ENCODE data around the gene SEMA3F. TPM values are rescaled to one million over a fixed set of nuclear protein-coding genes. Genes with fewer than 3 reads are reported as not detected.

SEMA3F gene
- total RNA-seq, 2 experiments from 2014 or later: 0.15 TPM; not detected in 1

DNA sequence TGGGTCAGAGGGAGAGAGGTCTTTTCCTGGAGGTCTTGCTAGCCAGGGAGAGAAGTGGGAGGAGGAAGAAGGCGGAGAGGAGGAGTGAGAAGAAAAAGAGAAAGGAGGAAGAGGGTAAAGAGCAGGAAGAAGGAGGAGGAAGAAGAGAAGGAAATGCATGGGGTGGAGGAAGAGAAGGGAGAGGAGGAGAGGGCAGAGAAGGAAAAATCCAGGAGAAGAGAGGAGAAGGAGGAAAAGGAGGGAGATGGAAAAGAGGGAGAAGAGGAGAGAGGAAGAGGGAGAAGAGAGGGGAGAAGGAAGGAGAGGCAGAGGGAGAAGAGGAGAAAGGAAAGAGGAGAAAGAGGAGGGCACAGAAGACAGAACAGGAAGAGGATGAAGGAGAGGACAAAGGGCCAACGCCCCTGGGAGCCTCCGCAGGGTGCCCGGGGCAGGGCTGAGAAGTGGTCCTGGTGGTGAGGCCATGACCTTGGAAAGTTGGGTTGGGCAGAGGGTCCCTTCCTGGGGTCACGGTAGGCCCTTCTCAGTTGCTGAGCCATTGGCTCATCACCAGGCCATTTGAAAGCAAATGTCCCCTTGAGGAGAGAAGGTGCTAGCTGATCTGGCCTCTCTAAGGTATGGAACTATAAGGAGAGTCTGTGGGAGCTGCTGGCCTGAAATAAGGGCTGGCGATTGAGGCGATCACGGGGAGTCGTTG lies 1.2 kb upstream of the SEMA3F start:
- Mint-ChIP-seq H3K4me1 (peaks cover 10% of the 10 kb centered on the region), H3K4me3 (peak overlapping the region; percentile 67), H3K27ac (no peak overlapping the region), H3K36me3 (ENCODE audit: low read depth) (no peaks in the 10 kb centered on the region), H3K9me3 (no peaks in the 10 kb centered on the region), H3K27me3 (peaks cover 42% of the 10 kb centered on the region)
- no peak for DNase-seq
- POLR2A ChIA-PET: no interaction called here
- CTCF ChIA-PET: no interaction called here

DNA sequence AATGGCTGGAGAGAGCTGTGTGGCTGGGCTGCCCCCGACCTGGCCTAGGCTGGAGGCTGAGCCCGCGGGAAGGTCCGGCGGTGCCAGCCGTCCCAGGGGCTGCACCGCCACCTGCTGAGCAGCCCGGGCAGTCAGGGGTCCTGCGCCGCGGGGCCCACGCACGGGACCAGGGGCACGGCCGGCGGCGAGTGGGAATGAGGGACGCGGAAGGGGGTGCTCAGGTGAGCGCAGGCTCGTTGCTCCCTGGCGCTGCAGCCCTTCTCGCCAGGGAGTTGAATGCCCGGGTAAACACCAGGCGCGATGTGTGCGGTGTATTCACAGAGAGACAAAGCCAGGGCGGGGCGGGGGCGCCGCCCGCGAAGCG lies 666 bp upstream of the SEMA3F start:
- POLR2A ChIA-PET: no interaction called here
- Mint-ChIP-seq H3K27me3 (peaks cover 42% of the 10 kb centered on the region), H3K9me3 (no peaks in the 10 kb centered on the region), H3K27ac (no peak overlapping the region), H3K4me3 (peak overlapping the region; percentile 67), H3K36me3 (ENCODE audit: low read depth) (no peaks in the 10 kb centered on the region), H3K4me1 (peaks cover 10% of the 10 kb centered on the region)
- no peak for DNase-seq
- CTCF ChIA-PET: no interaction called here

DNA sequence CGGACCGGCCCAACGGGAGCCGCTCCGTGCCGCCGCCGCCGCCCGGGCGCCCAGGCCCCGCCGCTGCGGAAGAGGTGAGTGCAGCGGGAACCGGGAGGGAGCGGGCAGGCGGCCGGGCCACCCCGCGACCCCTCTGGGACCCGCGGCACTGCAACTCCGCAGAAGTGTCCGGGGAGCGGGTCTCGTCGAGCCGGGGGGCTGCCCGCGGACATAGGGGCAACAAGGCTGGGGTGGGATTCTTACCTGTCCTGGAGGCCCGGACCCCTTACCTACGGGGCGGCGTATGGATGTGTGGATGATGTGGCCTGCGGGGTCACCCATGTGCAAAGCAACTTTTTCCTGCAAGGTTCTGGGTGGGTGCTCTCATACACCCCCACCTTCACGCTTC lies 361 bp downstream of the SEMA3F start:
- Mint-ChIP-seq H3K9me3 (no peaks in the 10 kb centered on the region), H3K27me3 (peaks cover 42% of the 10 kb centered on the region), H3K4me1 (peaks cover 10% of the 10 kb centered on the region), H3K36me3 (ENCODE audit: low read depth) (no peaks in the 10 kb centered on the region), H3K27ac (no peak overlapping the region), H3K4me3 (peak overlapping the region; percentile 44)
- ChIA-PET POLR2A (interaction anchor here (0.9 kb wide), 1 partner anchor 10 kb away, joined by 3 read pairs; no protein-coding TSS in a partner anchor), CTCF (no interaction called here)
- no peak for DNase-seq

DNA sequence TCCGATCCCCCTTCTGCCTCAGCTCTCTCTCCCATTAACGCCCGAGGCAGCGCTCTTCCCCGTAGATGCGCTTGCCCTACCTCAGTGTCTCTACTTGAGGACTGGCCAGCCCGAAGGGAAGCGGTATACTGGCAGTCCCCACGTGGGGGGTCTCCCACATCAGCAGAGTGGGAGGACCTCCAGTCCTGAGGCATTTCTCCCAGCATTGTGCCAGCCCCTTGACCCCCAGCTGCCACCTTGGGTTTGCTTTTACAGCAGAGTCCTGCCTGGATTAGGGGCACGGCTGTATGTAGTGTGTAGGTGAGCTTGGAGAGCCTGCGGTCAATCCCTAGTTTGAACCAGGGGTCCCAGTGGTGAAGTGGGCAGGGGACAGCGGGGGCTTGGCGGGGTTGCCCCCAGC lies 767 bp downstream of the SEMA3F start:
- Mint-ChIP-seq H3K9me3 (no peaks in the 10 kb centered on the region), H3K4me1 (peaks cover 10% of the 10 kb centered on the region), H3K27me3 (peaks cover 42% of the 10 kb centered on the region), H3K27ac (no peak overlapping the region), H3K36me3 (ENCODE audit: low read depth) (no peaks in the 10 kb centered on the region), H3K4me3 (peak overlapping the region; percentile 44)
- CTCF ChIA-PET: interaction anchor here (0.8 kb wide), 1 partner anchor 37 kb away, joined by 3 read pairs; no protein-coding TSS in a partner anchor
- POLR2A ChIA-PET: interaction anchor here (0.9 kb wide), 1 partner anchor 10 kb away, joined by 3 read pairs; no protein-coding TSS in a partner anchor
- DNase-seq: no peak

DNA sequence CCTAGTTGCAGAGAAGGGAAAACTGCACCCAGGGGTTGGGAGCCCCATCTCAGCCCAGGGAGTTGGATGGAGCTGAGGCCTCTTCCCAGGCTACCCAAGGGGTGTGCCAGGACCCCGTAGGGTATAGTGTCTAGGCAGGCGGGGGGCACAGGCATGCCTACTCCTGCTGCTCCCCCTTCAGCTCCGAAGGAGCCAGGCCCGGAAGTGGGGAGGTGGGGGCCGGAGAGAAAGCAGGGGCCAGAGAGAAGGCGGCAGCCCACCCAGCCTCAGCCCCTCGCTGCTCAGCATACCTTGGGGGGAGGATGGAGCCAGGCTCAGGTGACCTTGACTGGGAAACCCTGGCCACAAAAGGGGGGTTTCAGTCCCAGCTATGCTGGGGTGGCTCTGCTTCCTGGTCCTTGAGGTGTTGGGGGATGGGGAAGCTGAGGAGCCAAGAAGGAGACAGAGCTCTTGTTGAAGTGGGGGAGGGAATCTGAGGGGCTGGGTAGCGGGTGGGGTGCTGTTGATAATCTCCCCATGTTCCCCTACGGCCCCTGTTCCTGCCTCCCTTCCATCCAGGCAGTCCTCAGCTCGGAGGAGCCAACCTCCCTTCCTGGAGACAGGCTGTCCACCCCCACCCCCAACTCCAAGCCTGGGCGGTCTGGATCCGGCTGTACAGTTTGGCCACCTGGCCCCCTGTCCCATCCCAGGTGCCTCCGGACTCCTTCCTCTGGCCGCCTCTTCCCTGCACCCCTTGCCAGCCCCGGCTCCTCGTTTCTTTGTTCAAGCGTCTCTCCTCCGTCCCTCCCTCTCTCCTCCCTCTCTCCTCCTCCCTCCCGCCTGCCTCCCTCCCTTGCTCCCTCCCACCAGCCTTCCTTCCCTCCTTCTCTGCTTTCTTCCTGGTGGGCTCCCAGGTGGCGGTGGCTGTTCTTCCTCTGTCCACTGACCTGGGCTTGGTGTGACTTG lies 1.7 kb downstream of the SEMA3F start:
- H3K4me1 Mint-ChIP-seq: peaks cover 10% of the 10 kb centered on the region
- H3K36me3 Mint-ChIP-seq (ENCODE audit: low read depth): no peaks in the 10 kb centered on the region
- no peak overlapping the region for H3K4me3 Mint-ChIP-seq
- peaks cover 42% of the 10 kb centered on the region for H3K27me3 Mint-ChIP-seq
- POLR2A ChIA-PET: interaction anchor here (0.6 kb wide), 1 partner anchor 8 kb away, joined by 3 read pairs; no protein-coding TSS in a partner anchor
- H3K27ac Mint-ChIP-seq: no peak overlapping the region
- DNase-seq: no peak
- no peaks in the 10 kb centered on the region for H3K9me3 Mint-ChIP-seq
- CTCF ChIA-PET: interaction anchor here (0.7 to 1.1 kb wide), 3 partner anchors 35 to 70 kb away, joined by 3 to 4 read pairs (median 3); no protein-coding TSS in a partner anchor

DNA sequence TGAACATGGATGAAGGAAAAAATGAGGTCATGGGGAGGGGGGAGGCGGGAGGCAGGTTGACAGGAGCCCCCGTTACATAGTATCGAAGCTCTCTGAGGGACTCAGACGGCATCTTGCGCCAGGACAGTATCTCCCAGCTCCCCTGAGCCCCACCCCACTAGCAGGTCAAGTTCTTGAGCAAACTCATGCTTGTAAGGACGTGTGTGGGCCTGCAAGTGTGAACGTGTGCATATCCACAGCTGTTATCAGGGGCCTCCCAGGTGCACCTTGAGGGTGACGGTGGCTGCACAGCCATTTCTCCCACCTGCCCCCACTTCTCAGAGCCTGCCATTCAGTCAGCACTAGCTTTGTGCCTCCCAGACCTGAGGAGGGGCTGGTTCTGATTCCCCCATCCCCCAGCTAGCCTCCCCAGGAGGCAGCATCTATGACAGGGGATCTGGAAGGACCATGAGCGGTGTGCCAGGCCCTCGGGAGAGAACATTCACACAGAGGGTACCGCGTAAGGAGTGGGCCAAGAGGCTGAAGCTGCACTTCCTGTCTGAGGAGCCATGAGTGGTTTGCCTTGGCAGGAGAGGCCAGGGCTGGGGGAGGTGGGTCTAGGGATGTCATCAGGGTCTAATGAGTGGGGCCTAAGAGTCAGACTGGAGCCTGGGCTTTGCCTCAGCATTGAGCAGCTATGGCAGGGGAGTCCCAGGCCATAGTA lies 2.9 kb downstream of the SEMA3F start:
- no peak overlapping the region for H3K4me3 Mint-ChIP-seq
- H3K27ac Mint-ChIP-seq: no peak overlapping the region
- CTCF ChIA-PET: interaction anchor here (1.1 kb wide), 1 partner anchor 36 kb away, joined by 3 read pairs; no protein-coding TSS in a partner anchor
- H3K4me1 Mint-ChIP-seq: peaks cover 10% of the 10 kb centered on the region
- POLR2A ChIA-PET: interaction anchor here (1.1 kb wide), 1 partner anchor 25 kb away, joined by 4 read pairs; no protein-coding TSS in a partner anchor
- DNase-seq: no peak
- H3K27me3 Mint-ChIP-seq: peaks cover 42% of the 10 kb centered on the region
- no peaks in the 10 kb centered on the region for H3K36me3 Mint-ChIP-seq (ENCODE audit: low read depth)
- no peaks in the 10 kb centered on the region for H3K9me3 Mint-ChIP-seq

DNA sequence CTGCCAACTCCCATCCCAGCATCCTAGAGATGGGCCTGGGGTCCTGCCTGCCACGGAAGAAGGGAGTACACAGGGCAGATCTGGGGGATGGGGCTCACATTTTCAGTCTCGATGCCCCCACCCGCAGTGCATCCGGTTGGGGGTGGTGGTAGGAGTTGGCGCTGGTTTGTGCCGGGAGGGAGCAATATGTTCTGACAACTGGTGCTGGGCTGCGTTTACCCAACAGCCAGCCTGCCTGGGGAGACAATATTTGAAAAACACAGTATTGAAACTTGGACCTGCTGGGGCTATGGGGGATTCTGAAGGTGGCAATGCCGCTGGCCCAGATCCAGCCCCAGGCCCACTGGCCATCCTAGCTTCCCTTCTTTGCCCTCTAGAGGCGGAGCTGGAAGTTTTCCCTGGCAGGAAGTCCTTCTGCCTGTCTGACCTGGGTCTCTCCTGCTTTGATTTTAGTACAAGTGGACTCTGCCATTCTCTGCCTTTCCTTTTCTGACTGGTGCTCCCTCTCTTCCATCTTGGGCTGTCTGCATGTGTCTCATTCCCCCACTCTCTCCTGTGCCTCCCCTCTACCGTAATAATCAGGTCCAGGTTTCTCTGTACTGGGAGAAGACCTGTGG lies 3.5 kb downstream of the SEMA3F start:
- DNase-seq: no peak
- Mint-ChIP-seq H3K4me3 (no peak overlapping the region), H3K27me3 (peaks cover 35% of the 10 kb centered on the region), H3K36me3 (ENCODE audit: low read depth) (no peaks in the 10 kb centered on the region), H3K9me3 (no peaks in the 10 kb centered on the region), H3K4me1 (peaks cover 10% of the 10 kb centered on the region), H3K27ac (no peak overlapping the region)
- ChIA-PET POLR2A (interaction anchor here (1.1 kb wide), 1 partner anchor 26 kb away, joined by 4 read pairs; no protein-coding TSS in a partner anchor), CTCF (no interaction called here)

DNA sequence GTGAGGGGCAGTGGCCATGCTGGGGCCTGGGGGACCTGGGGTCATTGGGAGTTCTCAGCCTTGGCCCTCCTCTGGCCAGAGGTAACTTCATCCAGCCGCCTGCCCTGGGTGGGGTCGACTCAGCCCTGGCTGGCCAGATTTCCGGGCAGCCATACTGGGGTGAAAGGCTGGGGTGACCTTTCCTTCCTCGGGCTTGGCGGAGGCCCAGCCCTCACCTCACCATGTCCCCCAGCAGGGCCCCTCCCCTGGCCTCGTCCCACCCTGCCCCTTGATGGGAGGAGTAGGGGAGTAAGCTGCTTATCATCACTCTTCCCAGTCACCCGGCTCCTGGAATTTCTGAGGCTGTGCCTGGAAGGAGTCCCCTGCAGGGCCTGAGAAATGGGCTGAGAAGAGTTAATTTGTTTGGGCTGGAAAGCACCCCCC lies 5.4 kb downstream of the SEMA3F start:
- CTCF ChIA-PET: no interaction called here
- Mint-ChIP-seq H3K27ac (no peak overlapping the region), H3K36me3 (ENCODE audit: low read depth) (no peaks in the 10 kb centered on the region), H3K27me3 (peaks cover 28% of the 10 kb centered on the region), H3K4me3 (no peak overlapping the region), H3K9me3 (no peaks in the 10 kb centered on the region), H3K4me1 (peaks cover 4% of the 10 kb centered on the region)
- DNase-seq: no peak
- POLR2A ChIA-PET: no interaction called here

DNA sequence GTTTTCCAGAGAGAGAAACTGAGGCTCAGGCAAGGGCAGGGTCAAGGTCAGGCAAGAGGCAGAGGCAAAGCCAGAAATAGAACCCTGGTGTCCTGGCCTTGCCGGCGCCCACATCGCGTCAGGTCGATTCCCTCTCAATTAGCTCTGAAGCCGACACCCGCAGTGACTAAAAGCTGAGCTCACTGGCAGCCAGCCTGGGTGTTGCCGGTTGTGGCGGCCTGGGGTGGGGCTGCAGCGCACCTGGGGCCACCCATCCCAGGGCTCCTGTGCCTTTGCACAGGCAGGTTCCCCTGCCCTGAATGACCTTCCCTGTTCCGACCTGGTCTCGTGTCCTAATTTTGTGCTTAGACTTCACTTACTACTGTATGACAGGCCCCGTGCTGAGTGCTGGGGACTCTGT lies 6.2 kb downstream of the SEMA3F start:
- DNase-seq: no peak
- H3K27me3 Mint-ChIP-seq: peaks cover 20% of the 10 kb centered on the region
- no peak overlapping the region for H3K4me3 Mint-ChIP-seq
- no peaks in the 10 kb centered on the region for H3K9me3 Mint-ChIP-seq
- ChIA-PET CTCF (no interaction called here), POLR2A (no interaction called here)
- no peaks in the 10 kb centered on the region for H3K4me1 Mint-ChIP-seq
- no peaks in the 10 kb centered on the region for H3K36me3 Mint-ChIP-seq (ENCODE audit: low read depth)
- H3K27ac Mint-ChIP-seq: no peak overlapping the region

DNA sequence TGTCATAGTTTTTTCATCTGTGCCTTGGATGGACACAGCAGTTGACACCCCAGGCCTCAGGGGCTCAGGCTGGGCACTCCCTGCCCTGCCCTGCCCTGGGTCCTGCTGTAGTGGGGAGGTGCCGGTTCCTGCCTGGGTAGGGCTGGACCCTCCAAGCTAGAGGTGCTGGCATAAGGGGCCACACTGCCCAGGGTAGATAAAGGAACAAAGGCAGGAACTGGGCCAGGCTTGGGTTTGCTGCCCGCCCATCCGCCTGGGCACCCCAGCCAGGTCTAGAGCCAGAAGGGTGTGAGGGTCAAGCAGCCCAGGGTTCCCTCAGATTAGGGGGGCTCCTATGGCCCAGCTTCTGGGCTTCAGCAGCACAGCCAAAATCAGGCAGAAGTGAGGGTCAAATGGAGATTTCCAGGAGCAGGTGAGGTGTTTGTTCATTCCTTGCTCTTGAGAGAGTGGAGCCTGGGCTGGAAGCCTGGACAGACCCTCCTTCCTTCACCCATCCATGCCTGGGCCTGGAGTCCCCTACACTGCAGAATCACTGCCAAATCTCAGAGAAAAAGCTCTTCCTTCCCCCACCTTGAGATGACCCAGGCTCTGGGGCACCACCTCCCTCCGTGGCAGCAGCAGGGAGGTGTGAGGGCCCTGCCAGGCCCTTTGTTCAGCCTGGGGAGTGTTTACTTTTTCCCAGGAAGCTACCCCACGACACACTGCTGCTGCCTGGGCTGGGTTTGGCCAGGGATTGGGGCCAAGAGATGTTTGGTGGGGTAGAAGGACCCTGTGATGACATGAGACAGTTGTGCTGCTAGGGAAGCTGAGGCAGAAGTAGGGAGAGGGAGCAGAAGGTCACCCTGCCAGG lies 7.1 kb downstream of the SEMA3F start:
- Mint-ChIP-seq H3K27me3 (peaks cover 15% of the 10 kb centered on the region), H3K9me3 (no peaks in the 10 kb centered on the region), H3K27ac (no peak overlapping the region), H3K36me3 (ENCODE audit: low read depth) (no peaks in the 10 kb centered on the region), H3K4me1 (no peaks in the 10 kb centered on the region), H3K4me3 (no peak overlapping the region)
- CTCF ChIA-PET: no interaction called here
- no peak for DNase-seq
- POLR2A ChIA-PET: no interaction called here

DNA sequence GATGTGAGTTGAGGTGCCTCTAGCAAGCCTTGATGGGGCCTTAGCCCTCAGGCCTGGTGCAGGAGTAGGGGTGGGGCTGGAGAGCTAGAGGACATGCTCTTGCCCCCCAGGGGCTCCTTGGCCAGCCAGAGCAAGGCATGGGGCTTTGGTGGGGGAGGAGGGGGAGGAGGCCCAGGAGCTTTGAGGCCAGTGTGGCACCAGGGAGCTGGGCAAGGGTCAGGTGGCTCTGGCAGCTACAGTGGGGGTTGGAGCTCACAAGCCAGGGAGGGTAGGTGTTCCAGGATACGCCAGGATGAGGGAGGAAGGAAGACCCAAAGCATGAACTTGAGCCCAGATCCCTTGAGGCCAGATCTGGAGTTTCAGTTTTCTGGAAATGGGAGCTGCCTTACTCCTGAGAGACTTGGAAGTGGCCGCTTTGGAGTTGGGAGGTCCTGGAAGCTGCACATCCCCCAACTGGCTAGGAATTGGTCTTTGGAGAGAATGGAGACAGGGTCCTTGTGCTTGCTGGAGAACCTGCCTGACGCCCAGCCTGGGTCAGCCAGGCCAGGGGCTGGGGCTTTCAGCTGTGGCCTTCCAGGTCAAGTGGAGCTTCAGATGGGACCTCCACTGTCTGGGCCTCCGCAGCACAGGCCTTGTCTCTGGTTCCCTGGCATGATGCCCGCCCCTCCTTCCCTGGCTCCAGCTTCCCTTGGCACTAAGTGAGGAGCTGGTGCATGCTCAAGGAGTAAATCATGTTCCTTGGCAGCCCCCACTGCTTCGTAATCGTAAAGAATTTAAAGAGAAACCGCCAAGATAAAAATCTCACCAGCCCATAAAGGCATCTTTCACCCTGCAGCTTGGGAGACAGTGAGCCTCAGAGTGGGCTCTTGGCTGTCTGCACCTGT lies 8.7 kb downstream of the SEMA3F start:
- Mint-ChIP-seq H3K27me3 (peaks cover 1% of the 10 kb centered on the region), H3K27ac (no peak overlapping the region), H3K4me1 (no peaks in the 10 kb centered on the region), H3K36me3 (ENCODE audit: low read depth) (no peaks in the 10 kb centered on the region), H3K9me3 (no peaks in the 10 kb centered on the region), H3K4me3 (no peak overlapping the region)
- CTCF ChIA-PET: no interaction called here
- POLR2A ChIA-PET: no interaction called here
- DNase-seq: no peak

Data from activated CD4-positive, alpha-beta memory T cell treated with anti-CD3 and anti-CD28 coated beads, Interleukin-2, amount 10 ng/mL, durations not matched to agents 7 days and 5 days (primary cell).